ENCODE data around the gene ANTXR1. TPM values are rescaled to one million over a fixed set of nuclear protein-coding genes. Genes with fewer than 3 reads are reported as not detected.

Gene ANTXR1
- total RNA-seq, 1 donor from 2014 or later = 35.5 TPM

DNA sequence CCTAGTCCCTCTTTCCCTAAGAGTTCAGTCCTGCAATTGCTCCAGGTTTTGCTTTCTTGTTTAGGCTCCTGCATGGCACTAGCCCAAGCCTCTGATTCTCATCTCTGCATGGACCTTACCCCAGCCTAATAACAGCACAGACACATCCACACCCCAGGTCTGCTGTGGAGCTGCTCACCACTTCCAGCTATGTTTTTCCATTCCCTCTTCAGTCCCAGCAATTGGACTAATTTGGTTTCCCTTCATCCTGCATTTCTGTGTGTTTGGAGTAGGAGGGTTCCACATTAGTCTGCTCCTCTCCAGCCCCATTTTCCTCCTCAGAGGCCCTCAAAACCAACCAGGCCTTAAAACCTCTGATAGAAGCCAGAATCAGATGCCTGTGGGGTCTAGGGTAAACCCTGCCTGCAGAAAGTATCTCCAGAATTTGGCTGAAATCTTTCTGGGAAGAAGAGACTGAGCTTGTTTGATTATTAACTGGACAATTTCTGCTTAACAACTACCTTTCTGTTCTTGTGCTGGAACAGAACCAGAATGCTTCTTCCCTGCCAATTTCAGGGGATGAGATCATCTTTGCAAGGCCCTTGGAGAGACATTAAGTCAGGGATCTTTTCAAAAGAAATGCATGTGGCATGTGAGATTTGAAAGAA lies 278.1 kb downstream of the ANTXR1 start:
- H3K27me3 ChIP-seq (ENCODE audit: control insufficient read depth, insufficient read depth, low read length) = no peaks in the 10 kb centered on the region
- peak; percentile 58 for DNase-seq (ENCODE audit: low read depth)
- no peak overlapping the region for H3K4me3 ChIP-seq (ENCODE audit: low read depth, low read length)
- TF ChIP-seq, protein P1, sequence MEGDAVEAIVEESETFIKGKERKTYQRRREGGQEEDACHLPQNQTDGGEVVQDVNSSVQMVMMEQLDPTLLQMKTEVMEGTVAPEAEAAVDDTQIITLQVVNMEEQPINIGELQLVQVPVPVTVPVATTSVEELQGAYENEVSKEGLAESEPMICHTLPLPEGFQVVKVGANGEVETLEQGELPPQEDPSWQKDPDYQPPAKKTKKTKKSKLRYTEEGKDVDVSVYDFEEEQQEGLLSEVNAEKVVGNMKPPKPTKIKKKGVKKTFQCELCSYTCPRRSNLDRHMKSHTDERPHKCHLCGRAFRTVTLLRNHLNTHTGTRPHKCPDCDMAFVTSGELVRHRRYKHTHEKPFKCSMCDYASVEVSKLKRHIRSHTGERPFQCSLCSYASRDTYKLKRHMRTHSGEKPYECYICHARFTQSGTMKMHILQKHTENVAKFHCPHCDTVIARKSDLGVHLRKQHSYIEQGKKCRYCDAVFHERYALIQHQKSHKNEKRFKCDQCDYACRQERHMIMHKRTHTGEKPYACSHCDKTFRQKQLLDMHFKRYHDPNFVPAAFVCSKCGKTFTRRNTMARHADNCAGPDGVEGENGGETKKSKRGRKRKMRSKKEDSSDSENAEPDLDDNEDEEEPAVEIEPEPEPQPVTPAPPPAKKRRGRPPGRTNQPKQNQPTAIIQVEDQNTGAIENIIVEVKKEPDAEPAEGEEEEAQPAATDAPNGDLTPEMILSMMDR (IDR thresholded peaks at IDR 0.05; ENCODE audit: insufficient read depth, low read length, poor library complexity, severe bottlenecking) = no peak
- H3K36me3 ChIP-seq (ENCODE audit: control insufficient read depth, insufficient read depth, low read length) = no peaks in the 10 kb centered on the region

DNA sequence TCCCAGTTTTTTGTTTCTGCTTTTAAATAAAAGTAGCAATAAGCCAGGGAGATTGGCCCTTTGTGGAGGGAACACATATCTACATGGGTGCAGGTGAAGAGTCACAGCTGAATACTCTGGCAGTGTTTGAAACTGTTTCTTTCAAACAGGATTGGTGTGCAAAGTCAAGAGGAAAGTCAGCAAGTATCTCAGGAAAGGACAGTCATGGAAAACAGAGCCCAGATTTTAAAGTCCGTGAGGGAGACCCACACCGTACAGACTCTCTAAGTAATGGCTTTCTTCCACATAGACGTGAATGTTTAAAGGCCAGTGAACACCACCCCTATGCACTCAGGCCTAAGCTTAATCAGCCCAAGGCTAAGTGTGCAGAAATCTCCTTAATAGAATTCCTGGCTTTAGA lies 278.7 kb downstream of the ANTXR1 start:
- Histone ChIP-seq H3K36me3 (ENCODE audit: control insufficient read depth, insufficient read depth, low read length) (no peaks in the 10 kb centered on the region), H3K4me3 (ENCODE audit: low read depth, low read length) (no peak overlapping the region), H3K27me3 (ENCODE audit: control insufficient read depth, insufficient read depth, low read length) (no peaks in the 10 kb centered on the region)
- DNase-seq (ENCODE audit: low read depth) = no peak
- TF ChIP-seq, protein P1 (IDR thresholded peaks at IDR 0.05; ENCODE audit: insufficient read depth, low read length, poor library complexity, severe bottlenecking) = no peak

DNA sequence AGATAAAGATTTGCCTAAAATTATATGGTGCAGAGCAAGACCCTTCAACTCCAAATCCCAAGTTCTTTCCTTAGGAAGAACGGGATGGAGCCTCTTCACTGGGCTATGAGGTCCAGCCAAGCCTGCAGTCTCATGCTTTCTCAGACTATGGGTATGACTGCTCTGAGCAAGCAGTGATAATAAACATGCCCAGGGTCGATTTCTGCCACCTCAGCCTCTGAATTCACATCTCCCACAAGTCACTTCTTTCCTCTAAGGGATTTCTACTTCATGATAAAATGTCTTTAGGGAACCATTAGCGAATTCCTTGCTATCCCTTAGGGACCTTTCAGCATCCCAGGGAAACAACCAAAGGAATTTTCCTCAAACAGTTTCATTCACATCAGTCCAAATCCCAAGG lies 279.3 kb downstream of the ANTXR1 start:
- no peaks in the 10 kb centered on the region for H3K27me3 ChIP-seq (ENCODE audit: control insufficient read depth, insufficient read depth, low read length)
- DNase-seq (ENCODE audit: low read depth) = no peak
- TF ChIP-seq, protein P1 (IDR thresholded peaks at IDR 0.05; ENCODE audit: insufficient read depth, low read length, poor library complexity, severe bottlenecking) = no peak
- no peak overlapping the region for H3K4me3 ChIP-seq (ENCODE audit: low read depth, low read length)
- H3K36me3 ChIP-seq (ENCODE audit: control insufficient read depth, insufficient read depth, low read length) = no peaks in the 10 kb centered on the region

DNA sequence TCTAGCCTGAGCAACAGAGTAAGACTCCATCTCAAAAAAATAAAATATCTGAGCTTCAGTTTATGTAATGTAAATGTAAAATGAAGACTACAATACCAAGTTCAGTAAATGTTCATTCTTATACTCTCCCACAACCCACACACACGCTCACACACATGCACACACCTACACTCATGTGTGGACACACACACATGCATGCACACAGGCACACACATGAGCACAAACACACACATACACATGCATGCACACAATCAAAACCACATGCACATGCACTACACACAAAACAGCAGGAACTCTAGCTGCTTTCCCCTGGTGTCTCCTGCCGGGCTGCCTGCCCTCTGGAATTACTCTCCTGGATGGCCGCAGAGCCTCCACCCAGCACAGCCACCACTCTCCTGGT lies 283.4 kb downstream of the ANTXR1 start:
- Histone ChIP-seq H3K36me3 (ENCODE audit: control insufficient read depth, insufficient read depth, low read length) (no peaks in the 10 kb centered on the region), H3K4me3 (ENCODE audit: low read depth, low read length) (no peak overlapping the region), H3K27me3 (ENCODE audit: control insufficient read depth, insufficient read depth, low read length) (no peaks in the 10 kb centered on the region)
- TF ChIP-seq, protein P1 (IDR thresholded peaks at IDR 0.05; ENCODE audit: insufficient read depth, low read length, poor library complexity, severe bottlenecking) = no peak
- DNase-seq (ENCODE audit: low read depth) = no peak

DNA sequence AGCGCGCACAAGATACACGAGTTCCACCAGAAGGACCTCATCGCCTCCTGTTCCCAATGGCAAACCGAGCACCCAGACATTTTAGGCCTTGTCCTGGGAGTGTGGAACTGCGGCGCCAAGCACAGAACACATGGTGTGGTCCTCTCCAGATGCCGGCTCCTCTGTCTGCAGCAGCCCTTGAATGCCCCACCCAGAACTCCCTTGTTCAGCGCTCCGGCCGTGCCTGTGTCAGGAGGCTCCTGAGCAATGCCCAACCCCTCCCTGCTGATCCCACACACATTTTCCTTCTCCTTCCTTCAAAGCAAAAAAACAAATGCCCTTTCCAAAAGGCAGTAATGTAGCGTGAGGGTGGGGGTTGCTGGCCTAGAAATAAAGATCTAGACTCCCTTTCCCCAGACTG lies 284.2 kb downstream of the ANTXR1 start:
- H3K4me3 ChIP-seq (ENCODE audit: low read depth, low read length) = no peak overlapping the region
- no peaks in the 10 kb centered on the region for H3K36me3 ChIP-seq (ENCODE audit: control insufficient read depth, insufficient read depth, low read length)
- TF ChIP-seq, protein P1 (IDR thresholded peaks at IDR 0.05; ENCODE audit: insufficient read depth, low read length, poor library complexity, severe bottlenecking) = no peak
- H3K27me3 ChIP-seq (ENCODE audit: control insufficient read depth, insufficient read depth, low read length) = no peaks in the 10 kb centered on the region
- no peak for DNase-seq (ENCODE audit: low read depth)

DNA sequence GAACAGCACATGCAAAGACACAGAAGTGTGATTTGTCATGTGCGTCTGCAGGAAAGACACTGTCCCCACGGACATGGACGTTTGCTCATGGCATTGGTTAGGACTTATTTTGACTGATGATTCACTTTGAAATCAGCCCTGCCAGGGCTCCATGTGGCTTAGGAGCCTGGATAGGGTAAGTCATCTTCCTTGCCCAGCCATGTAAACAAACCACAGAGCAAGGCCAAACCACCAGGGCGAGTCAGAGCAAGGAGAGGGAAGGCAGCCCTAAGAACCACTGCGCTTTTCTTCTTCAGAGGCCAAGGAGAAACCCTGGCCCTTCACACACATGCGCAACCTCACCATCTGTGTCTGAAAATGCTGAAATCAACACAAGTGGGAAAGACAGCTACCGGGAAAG lies 285.3 kb downstream of the ANTXR1 start:
- no peaks in the 10 kb centered on the region for H3K27me3 ChIP-seq (ENCODE audit: control insufficient read depth, insufficient read depth, low read length)
- no peaks in the 10 kb centered on the region for H3K36me3 ChIP-seq (ENCODE audit: control insufficient read depth, insufficient read depth, low read length)
- TF ChIP-seq, protein P1 (IDR thresholded peaks at IDR 0.05; ENCODE audit: insufficient read depth, low read length, poor library complexity, severe bottlenecking) = no peak
- no peak overlapping the region for H3K4me3 ChIP-seq (ENCODE audit: low read depth, low read length)
- peak; percentile 81 for DNase-seq (ENCODE audit: low read depth)

Measured in kidney epithelial cell (primary cell).